Measurements from ENCODE around the gene PHOSPHO1.
A peak's percentile ranks its signal among the peaks of the same experiment; 100 is the strongest.

PHOSPHO1 gene

DNA sequence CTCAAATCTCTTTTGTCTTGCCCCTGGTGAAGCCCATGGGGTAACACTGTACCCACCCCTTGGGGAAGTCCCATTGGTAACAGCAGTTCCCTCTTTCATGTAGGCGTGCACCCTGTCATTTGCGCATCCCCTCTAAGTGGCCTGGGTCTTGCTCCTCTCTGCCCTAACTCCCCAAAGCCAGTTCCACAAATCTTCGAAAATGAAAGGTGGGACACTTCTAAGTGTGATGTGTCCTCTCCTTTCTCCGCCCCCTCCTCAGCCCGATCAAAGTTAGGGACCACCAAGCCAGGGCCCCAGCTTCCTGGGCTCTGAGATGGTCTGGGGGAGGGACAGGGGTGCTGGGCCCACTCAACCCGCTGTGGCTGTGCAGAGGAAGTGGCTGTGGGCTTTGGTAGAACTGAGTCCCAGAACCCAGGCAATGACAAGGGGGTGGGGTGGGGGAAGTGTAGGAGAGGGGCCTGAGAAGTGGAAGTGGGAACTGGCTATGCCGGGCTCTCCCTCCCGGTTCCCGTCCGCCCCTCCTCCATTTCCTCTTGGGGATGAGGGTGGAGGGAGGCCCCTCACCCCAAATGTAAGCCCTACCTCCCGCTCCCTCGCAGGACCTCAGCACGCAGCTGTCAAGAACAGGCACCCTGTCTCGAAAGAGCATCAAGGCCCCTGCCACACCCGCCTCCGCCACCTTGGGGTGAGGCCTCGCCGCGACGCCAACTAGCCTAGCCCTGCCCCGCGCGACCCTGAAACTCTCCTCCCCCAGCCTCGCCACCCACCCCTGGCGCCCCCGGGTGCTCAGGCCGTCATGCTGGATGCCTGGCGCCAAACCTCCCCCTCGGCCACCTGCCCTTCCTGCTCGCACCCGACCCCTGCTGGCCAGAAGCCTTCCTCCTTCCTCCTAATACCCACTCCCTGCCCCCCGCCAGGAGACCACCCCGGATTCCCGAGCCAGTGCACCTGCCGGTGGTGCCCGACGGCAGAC is 11.4 kb downstream of the PHOSPHO1 start:
- no peak for DNase-seq (ENCODE audit: low read depth)

- peak; percentile 56 for DNase-seq (ENCODE audit: low read depth)
Observed at GRCh38 chr17:49217651-49218413, 12.8 kb downstream of the PHOSPHO1 start.

DNA sequence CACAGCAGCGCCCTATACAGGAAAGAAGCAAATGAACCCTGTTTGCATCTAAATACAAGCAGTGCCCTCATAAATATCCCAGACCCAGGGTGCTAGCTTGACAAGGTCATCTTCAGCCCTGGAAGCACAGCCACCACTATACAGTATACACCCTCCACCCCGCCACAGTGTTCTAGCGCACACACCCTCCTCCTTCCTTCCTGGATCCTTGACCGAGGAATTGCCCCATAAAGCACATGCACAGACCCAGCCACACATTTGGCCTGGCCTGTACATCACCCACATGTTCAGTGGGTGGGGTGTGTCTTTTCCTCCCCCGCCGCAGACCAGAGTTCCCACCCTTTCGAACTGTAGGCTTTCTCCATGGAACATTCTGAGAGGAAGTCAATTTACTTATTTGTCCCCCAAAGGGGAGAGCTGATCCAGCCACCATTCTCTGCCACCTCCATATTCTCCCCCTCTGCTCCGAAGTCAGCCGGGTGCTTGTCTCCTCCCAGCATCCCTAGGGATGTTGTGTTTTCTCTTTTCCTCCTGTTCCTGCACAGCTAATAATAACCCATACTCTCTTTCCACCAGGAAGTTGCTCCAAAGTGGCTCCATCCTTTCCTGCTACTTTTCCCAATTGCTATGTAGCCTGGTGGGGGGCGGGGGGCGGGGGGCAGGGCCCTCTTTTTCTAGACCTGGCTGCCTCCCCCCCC is 13.5 kb downstream of the PHOSPHO1 start:
- DNase-seq (ENCODE audit: low read depth): no peak

GRCh38 chr17:49216482-49216881 is 14.1 kb downstream of the PHOSPHO1 start:
- DNase-seq (ENCODE audit: low read depth): no peak

DNA sequence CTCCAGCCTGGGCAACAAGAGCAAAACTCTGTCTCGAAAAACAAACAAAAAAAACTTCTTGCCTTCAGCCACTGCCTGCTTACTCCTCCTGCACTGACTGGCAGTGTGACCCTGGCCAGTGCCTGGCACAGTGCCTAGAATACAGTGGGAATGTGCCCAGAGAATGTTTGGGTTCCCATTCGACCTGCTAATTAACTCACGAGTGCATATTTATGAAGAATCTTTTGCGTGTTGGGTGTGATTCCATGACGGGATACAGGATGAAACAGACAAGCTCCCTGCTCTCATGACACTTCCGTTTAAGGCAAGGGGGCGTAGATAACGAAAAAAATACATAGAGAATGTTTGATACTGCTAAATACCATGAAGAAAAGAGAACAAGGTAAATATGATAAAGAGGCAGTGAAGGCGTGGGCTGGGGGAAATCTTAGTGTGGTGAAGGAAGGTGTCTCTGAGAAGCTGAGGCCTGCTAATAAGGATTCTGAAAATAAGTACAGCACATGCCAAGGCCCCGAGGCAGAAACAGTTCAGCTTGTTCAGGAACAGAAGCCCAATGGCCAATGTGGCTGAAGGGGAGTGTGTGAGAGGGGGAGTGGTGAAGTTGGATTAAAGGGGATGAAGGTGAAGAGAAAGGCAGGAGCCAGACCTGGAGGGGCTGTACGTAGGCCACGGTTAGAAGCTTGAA is 15.8 kb downstream of the PHOSPHO1 start:
- DNase-seq (ENCODE audit: low read depth): no peak

DNA sequence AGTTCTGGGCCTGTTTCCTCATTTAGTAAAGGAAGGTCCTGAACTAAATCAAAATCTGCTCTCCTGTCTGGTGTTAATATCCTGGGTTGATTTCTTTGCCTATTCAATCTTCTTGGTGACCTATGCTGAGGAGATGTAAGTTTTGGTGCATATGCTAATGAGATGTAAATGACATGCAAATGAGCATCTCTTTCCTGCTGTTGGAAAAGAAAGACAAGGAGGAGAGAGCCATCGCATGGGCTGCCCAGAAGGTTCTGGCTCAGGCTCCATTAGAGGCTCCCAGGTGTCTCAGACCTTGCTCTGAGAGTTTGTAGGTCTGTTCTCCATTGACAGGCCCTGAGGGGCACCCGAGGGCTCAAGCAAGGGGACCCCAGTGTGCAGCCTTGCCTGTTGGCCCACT is 16.7 kb downstream of the PHOSPHO1 start:
- no peak for DNase-seq (ENCODE audit: low read depth)

- no peak for DNase-seq (ENCODE audit: low read depth)
Observed at GRCh38 chr17:49213399-49213798, 17.2 kb downstream of the PHOSPHO1 start.

DNA sequence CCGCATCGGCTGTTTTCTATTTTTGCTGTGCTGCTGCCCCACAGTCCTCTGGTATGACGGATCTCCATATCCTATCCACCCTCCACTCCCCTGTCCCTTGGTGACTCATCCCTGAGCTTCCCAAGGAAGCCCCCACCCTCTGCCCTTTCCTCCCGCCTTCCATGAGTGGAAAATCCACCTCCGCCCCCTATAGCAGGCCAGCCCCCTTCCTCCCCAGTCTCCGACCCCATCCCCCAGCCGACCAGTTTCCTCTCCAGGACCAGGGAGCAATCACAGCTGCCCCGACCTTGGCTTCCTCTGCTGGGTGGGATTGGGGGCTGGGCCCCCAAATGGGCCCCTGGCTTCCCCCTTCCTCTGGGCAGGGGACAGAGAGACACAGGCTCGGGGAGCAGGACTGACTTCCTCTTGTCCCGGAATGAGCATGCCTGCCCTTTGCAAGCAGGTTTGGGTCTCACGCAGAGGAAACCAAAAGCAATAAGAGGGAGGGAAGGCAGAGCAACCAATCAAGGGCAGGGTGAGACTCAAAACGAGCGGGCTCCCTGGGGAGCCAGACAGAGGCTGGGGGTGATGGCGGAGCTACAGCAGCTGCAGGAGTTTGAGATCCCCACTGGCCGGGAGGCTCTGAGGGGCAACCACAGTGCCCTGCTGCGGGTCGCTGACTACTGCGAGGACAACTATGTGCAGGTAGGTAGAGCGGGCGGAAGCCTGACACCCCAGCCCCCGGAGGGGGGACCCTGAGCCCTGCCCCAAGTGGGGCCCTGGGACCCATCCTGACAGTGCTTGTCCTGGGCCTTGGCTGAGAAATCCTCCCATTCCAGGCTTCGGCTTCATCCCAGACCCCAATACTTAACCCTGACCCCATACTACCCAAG is 20.2 kb downstream of the PHOSPHO1 start, which contains the start of the genes ABI3 and GNGT2:
TSS of gene ABI3 (plus strand) at position 550 of the 872 bp plus-strand sequence. CDS start at position 568, 18 bp downstream.
TSS of gene GNGT2 (minus strand) at position 417 of the 872 bp plus-strand sequence. CDS start 3,152 bp downstream, outside the sequence.
- peak; percentile 23 for DNase-seq (ENCODE audit: low read depth)

DNA sequence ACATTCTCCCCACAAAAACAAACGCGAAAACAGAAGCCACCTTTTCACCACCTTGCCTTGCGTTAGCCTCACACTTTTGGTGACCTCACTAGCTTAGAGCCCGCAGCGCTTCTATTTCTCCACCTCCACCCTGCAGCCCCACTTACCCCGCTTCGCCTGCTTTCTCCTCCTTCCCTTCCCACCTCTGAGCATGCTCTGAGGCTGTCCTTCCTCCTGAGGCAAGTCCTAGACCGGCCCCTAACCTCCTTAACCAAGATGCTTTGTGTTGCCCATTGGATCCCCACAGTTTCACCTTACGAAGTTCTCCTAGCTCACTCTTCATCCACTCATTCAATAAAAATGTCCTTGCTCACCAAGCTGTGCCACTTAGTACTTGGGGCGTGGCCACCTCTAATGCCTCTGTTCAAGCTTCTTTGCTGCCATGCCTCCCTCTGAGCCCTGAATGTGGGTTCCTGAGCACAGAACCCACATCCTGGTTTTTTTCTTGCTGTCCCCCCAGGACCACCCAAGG is 21.5 kb downstream of the PHOSPHO1 start:
- no peak for DNase-seq (ENCODE audit: low read depth)

- DNase-seq (ENCODE audit: low read depth): no peak
Observed at GRCh38 chr17:49204516-49204915, 26.1 kb downstream of the PHOSPHO1 start.

GRCh38 chr17:49203796-49204195 is 26.8 kb downstream of the PHOSPHO1 start:
- DNase-seq (ENCODE audit: low read depth): no peak

GRCh38 chr17:49201481-49201927 is 29.1 kb downstream of the PHOSPHO1 start:
- DNase-seq (ENCODE audit: low read depth): no peak

DNA sequence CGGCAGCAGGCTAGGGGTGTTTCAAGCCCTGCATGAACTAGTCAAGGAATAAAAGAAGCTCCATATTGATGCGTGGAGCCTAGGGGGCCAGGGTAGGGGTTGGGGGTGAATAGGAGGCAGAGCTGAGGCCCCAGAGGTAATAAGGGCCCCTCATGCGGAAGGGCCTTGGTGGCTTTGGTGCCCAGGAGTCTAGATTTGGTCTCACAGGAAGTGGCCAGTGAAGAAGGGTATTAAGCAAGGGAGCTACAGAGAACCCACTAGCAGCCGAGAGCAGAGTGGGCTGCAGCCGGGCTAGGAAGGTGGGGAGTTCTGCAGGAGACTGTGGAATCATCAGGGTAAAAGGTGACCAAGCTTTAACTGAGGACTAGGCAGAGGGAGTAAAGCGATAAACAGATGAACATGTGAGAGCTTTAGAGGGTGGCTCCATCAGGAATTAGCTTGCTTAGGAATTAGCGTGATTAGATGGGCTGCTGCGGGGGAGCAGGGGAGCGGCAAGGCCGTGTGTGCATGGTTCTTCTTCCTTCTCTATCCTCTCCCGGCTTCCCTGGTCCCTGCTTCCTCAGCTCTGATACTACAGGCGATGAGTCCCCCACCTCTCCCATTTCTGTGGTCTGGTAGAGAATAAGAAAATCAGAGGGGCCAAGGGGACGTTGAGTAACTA is 30.0 kb downstream of the PHOSPHO1 start:
- no peak for DNase-seq (ENCODE audit: low read depth)

DNA sequence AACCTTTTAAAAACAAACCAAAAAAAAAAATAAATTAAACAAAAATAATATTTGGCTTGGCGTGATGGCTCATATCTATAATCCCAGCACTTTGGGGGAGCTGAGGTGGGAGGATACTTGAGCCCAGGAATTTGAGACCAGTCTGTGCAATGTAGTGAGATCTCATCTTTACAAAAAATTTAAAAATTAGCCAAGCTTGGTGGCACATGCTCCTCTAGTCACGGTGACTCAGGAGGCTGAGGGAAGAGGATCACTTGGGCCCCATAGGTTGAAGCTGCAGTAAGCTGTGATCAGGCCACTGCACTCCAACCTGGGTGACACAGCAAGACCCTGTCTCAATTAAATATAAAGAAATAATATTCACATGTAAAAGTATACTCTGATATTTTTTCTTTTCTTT is 32.4 kb downstream of the PHOSPHO1 start:
- no peak for DNase-seq (ENCODE audit: low read depth)

DNA sequence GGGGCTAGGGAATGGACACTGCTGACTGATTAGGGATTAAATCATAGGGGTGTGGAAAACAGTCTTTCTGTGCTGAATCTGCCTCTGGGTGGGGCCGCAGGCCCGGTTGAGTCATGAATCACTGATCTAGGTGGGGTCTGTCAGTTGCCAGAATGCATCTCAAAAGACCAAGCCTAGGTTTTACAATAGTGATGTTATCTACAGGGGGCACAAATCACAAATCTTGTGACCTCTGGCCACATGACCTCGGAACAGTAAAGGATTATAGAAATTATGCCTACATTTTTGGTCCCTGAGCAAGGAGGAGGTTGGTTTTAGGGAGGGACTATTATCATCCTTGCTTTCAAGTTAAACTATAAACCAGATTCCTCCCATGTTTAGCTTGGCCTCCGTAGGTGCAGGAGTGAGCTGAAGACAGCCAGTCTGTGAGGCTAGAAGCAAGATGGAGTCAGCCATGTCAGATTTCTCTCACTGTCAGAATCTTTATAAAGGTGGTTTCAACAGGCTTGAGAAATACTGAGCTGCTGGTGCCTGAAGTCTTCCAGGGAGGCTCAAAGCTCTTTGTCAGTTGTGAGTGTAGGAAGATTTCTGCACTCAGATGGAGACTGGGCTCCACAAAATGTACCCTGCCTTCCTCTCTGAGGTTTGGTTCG is 33.1 kb downstream of the PHOSPHO1 start:
- no peak for DNase-seq (ENCODE audit: low read depth)

DNA sequence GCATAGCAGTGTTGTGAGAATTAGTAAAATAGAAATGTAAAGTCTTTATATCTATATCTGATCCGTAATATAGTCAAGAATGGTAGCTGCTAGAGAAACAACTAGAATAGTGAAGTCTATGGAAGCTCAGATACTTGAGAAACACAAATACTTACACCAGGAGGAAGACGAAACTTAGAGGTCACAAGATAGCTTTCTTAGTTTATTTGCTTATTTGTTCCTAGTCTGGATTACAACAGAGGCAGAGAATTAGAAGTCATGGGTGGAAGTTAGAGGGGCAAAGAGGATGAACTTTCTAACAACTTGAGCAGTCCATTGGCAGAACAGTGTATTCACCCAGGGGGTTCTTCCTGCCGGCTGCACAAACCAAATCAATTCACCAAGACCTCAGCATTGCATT is 34.1 kb downstream of the PHOSPHO1 start:
- DNase-seq (ENCODE audit: low read depth): no peak

DNA sequence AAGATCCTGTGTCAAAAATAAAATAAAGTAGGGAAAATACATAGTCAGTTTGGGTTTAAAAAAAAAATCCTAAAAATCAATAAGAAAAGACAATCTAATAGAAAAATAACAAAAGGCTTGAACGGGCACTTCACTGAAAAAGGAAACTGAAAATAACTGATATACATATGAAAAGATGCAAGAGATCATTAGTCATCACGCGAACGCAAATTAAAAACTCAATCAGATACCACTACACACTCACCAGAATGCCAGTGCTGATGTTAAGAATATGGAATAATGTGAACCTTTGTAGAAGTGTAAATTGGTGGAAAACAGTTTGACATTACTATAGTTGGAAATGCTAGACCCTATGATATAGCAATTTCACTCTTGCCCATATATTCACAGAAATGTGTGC is 34.8 kb downstream of the PHOSPHO1 start:
- DNase-seq (ENCODE audit: low read depth): no peak

- no peak for DNase-seq (ENCODE audit: low read depth)
Observed at GRCh38 chr17:49194297-49194607, 36.3 kb downstream of the PHOSPHO1 start.

All from T-helper 22 cell (primary cell).